ENCODE data around the gene KCNK5. TPM values are rescaled to one million over a fixed set of nuclear protein-coding genes. Genes with fewer than 3 reads are reported as not detected.

KCNK5 gene
- polyA plus RNA-seq, 2 of the 4 experiments (the other 2 are of a cell fraction): 1.5 to 2.3 TPM

DNA sequence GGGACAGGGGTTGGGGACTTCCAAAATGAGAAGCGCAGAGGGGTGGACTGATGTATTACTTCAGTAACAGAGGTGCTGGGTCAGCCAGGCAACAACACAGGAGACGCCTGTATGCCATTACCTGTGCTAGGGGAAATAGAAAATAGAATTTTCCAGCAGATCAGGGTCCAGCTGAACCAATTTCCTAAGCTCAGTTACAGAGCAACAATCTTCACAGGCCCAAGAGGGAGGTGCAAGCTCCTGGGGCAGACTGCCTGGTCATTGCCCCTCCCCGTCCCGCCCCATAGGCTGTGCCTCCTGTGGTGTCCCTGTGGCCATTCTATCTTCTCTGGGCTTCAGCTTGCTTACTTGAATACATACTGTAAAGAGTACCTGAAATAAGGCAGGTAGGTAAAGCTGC lies 3.7 kb downstream of the KCNK5 start:
- ChIA-PET CTCF (no interaction called here), POLR2A (no interaction called here)
- peaks cover 28% of the 10 kb centered on the region; the same call in 2 of the 3 replicates for H3K4me1 ChIP-seq
- H3K9me3 ChIP-seq: no peaks in the 10 kb centered on the region
- ATAC-seq (no peak), FAIRE-seq (no peak), DNase-seq (ENCODE audit: low read depth in 1 of 2, low spot score in 1 of 2) (no peak)
- H3K27ac ChIP-seq: no peak overlapping the region
- no peak overlapping the region for H3K4me3 ChIP-seq
- 88% methylated on average over 3 of the region's 4 CpGs for WGBS (ENCODE audit: missing lambda C conversion rate)
- TF ChIP-seq POLR2AphosphoS2 (conservative IDR thresholded peaks at IDR 0.05; ENCODE audit: low read length): no peak
- TF ChIP-seq, protein P1, sequence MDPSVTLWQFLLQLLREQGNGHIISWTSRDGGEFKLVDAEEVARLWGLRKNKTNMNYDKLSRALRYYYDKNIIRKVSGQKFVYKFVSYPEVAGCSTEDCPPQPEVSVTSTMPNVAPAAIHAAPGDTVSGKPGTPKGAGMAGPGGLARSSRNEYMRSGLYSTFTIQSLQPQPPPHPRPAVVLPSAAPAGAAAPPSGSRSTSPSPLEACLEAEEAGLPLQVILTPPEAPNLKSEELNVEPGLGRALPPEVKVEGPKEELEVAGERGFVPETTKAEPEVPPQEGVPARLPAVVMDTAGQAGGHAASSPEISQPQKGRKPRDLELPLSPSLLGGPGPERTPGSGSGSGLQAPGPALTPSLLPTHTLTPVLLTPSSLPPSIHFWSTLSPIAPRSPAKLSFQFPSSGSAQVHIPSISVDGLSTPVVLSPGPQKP (IDR thresholded peaks at IDR 0.05; ENCODE audit: low read depth, low read length): no peak
- TF ChIP-seq PBX3 (IDR thresholded peaks at IDR 0.05): no peak
- no peak for TF ChIP-seq ZNF302 (CRISPR knock-in tag; IDR thresholded peaks at IDR 0.05)
- no peak for TF ChIP-seq USF2 (IDR thresholded peaks at IDR 0.05)
- no peak for TF ChIP-seq NFE2L2 (conservative IDR thresholded peaks at IDR 0.05; ENCODE audit: low read length)
- no peak for TF ChIP-seq TP53 (CRISPR knock-in tag; IDR thresholded peaks at IDR 0.05)
- no peak for TF ChIP-seq BHLHE40 (IDR thresholded peaks at IDR 0.05; ENCODE audit: low read depth, low read length)
- H3K4me2 ChIP-seq: no peak overlapping the region

DNA sequence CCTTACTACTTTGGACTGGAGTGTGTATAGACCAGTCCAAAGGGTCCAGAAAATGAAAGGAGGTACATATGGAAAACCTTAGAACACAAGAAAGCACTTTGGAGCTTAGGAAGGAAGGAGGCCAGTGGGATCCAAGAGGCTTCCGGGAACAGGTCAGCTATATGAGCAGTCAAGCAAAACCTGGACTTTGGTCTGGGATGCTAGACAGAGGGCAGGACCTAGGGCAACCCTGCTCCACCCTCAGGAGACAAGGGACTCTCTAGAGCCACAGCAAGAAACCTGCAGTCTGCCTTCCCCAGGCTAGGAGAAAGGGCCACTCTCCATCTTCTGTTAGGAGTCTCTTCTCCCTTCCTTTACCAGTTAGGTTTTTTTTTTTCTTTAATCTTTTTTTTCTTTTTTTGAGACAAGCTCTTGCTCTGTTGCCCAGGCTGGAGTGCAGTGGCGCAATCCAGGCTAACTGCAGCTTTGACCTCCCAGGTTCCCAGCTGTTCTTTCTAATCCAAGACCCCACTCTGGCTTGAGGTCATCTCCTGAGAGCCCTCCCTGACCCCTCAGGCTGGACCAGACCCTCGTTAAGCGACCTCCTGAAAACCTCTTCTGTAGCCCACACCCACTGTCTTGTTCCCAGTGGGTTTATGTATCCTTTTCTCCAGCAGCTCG lies 4.6 kb downstream of the KCNK5 start:
- POLR2A ChIA-PET: no interaction called here
- no peak for FAIRE-seq

DNA sequence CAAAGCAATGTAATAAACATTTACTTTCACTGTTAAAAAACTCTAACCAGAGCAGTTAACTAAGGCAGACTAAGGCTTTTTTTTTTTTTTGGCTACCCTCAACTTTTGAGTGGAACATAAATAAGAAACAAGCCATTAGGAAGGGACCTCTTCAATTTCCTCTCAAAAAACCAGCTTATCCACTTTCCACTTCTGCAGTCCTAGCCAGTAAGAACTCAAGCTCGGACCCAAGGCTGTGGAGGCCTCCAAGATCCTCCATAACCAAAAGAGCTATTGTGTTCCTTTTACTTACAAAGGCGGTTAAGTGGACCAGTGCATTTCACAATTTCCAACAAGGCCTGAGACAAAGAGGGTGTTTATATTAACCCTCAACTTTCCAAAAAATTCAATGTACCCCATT lies 5.3 kb downstream of the KCNK5 start:
- no peak for FAIRE-seq

More for the DNA sequence above, 4.6 kb downstream of the KCNK5 start:
- H3K4me3 ChIP-seq: no peak overlapping the region
- peak overlapping the region; percentile 34; the same call in 2 of the 3 replicates for H3K4me2 ChIP-seq
- TF ChIP-seq NPAS2 (CRISPR knock-in tag; IDR thresholded peaks at IDR 0.05; ENCODE audit: borderline replicate concordance) (no peak), TP53 (CRISPR knock-in tag; IDR thresholded peaks at IDR 0.05) (no peak), MAFK (IDR thresholded peaks at IDR 0.05; ENCODE audit: partially characterized antibody) (no peak), ZSCAN20 (CRISPR knock-in tag; IDR thresholded peaks at IDR 0.05) (no peak), HMGXB4 (CRISPR knock-in tag; IDR thresholded peaks at IDR 0.05; ENCODE audit: borderline replicate concordance) (no peak), BHLHE40 (IDR thresholded peaks at IDR 0.05; ENCODE audit: low read depth, low read length) (no peak), SMC3 (IDR thresholded peaks at IDR 0.05) (no peak), ZC3H11A (IDR thresholded peaks at IDR 0.05) (no peak), NFE2L2 (conservative IDR thresholded peaks at IDR 0.05; ENCODE audit: low read length) (no peak), HOXB13 (CRISPR knock-in tag; IDR thresholded peaks at IDR 0.05; ENCODE audit: low read depth) (no peak)
- TF ChIP-seq, protein P2, sequence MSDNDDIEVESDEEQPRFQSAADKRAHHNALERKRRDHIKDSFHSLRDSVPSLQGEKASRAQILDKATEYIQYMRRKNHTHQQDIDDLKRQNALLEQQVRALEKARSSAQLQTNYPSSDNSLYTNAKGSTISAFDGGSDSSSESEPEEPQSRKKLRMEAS (IDR thresholded peaks at IDR 0.05): no peak
- H3K9me3 ChIP-seq: no peaks in the 10 kb centered on the region
- no peak overlapping the region for H3K27ac ChIP-seq
- no peak for ATAC-seq
- no peak for DNase-seq (ENCODE audit: low read depth in 1 of 2, low spot score in 1 of 2)
- peaks cover 28% of the 10 kb centered on the region; the same call in 2 of the 3 replicates for H3K4me1 ChIP-seq
- CTCF ChIA-PET: interaction anchor here (0.6 to 1.2 kb wide), 2 partner anchors 9 to 86 kb away, joined by 3 to 4 read pairs; no protein-coding TSS in a partner anchor
- 79% methylated on average over 5 of the region's 5 CpGs for WGBS (ENCODE audit: missing lambda C conversion rate)

More for the DNA sequence above, 5.3 kb downstream of the KCNK5 start:
- Histone ChIP-seq H3K4me1 (peaks cover 33% of the 10 kb centered on the region), H3K27ac (no peak overlapping the region), H3K4me2 (peak overlapping the region; percentile 34; the same call in 2 of the 3 replicates), H3K4me3 (no peak overlapping the region), H3K9me3 (no peaks in the 10 kb centered on the region)
- 93% methylated on average over 2 of the region's 2 CpGs for WGBS (ENCODE audit: missing lambda C conversion rate)
- DNase-seq (ENCODE audit: low read depth in 1 of 2, low spot score in 1 of 2): no peak
- POLR2A ChIA-PET: no interaction called here
- TF ChIP-seq NPAS2 (CRISPR knock-in tag; IDR thresholded peaks at IDR 0.05; ENCODE audit: borderline replicate concordance) (no peak), MAFK (IDR thresholded peaks at IDR 0.05; ENCODE audit: partially characterized antibody) (no peak)
- CTCF ChIA-PET: interaction anchor here (0.6 to 1.2 kb wide), 2 partner anchors 8 to 87 kb away, joined by 3 to 4 read pairs; no protein-coding TSS in a partner anchor
- no peak for ATAC-seq
